Hematopoietic multipotent progenitor cell treated with erythropoietin and hydrocortisone succinate and interleukin-3 and kit ligand, for 8 days (in vitro differentiated cells): ENCODE data around the gene PPP6C.
"Not testable (repeated sequence)": the region's sequence is repeated elsewhere in the genome, so short reads cannot be mapped to it uniquely, and the experiment has no call there.

Source experiments
- DNase-seq: peaks from one replicate; pipeline ENCODE4 v3.0.0-alpha.2; 2015

PPP6C gene

DNA sequence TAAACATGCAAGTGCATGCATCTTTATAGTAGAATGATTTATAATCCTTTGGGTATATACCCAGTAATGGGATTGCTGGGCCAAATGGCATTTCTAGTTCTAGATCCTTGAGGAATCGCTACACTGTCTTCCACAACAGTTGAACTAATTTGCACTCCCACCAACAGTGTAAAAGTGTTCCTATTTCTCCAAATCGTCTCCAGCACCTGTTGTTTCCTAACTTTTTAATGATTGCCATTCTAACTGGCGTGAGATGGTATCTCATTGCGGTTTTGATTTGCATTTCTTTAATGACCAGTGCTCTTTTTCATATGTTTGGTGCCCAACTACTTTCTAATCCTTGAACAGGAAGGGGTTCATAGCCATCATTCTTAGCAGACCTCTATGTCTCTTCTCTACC, 7.8 kb downstream of the PPP6C start:
- DNase-seq: not testable (repeated sequence)

DNA sequence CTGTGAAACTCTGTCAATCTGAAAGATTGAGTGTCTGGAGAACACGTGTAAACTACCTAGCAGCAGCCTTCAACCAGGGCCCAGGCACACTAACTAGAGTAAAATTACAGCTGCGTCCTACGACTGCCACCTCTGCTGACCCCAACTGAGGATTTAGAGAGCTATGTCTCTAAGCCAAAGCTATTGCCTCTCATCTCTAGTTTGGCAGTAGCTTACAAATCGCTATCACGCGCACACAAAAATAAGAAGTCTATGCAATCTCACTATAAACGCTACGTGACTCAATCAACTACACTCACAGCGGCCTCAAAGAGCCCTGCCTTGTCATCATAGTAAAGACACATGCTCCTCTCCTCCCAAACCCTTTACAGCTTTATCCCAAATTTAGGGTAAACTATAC, 8.7 kb downstream of the PPP6C start:
- no peak for DNase-seq

DNA sequence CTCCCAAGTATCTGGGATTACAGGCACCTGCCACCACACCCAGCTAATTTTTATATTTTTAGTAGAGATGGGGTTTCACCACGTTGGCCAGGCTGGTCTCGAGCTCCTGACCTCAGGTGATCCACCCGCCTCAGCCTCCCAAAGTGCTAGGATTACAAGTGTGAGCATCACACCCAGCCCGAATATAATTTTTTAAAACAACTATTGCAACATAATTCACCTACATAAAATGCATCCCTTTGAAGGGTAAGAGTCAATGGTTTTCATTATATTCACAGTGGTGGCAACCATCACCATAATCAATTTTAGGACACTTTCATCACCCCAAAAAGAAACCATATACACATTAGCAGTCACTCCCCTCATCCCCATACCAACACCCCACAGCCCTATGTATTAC, 9.8 kb downstream of the PPP6C start:
- DNase-seq: not testable (repeated sequence)

DNA sequence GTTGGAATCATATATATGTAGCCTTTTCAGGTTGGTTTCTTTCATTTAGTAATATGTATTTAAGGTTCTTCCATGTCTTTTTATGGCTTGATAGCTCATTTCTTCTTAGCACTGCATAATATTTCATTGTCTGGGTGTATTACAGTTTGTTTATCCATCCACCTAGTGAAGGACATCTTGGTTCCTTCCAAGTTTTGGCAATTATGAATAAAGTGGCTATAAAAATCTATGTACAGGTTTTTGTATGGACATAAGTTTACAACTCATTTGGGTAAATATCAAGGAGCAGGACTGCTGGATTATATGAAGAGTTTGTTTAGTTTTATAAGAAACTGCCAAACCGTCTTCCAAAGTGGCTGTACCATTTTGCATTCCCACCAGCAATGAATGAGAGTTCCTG, 11.7 kb downstream of the PPP6C start:
- no peak for DNase-seq

DNA sequence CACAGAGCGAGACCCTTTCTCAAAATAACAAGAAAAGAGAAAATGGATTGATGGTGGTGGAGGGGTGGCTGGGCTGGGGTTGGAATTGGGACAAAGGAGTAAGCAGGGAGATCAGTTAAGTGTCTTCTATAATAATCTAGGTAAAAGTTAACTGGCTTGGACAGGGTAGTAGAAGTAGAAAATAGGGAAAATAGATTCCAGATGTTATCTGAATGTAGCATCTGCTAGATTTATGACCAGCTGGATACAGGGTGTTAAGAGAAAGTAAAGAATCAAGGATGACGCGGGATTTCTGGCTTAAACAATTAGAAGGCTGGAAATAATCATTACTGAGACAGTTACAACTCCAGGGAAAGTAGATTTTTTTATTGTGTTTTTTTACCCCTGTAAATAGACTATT, 13.0 kb downstream of the PPP6C start:
- DNase-seq: no peak

DNA sequence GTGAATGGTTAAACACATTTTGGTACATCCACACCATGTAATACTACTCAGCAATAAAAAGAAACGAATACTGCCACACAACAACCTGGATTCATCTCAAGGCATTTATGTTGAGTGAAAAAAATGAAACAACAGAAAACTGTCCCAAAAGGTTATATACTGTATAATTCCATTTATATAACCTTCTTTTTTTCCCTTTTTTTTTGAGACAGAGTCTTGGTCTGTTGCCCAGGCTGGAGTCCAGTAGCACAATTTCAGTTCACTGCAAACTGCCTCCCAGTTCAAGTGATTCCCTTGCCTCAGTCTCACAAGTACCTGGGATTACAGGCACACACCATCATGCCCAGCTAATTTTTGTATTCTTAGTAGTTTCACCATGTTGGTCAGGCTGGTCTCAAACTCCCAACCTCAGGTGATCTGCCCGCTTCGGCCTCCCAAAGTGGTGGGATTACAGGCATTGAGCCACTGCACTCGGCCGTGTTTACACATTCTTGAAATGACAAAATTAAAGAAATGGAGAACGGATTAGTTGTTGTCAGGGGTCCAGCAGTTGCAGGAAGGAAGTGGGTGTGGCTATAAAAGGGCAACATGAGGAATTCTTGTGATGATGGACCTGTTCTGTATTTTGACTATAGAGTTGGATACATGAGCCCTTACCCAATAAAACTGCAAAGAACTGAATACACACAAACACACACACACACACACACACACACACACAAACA, 17.4 kb downstream of the PPP6C start:
- no peak for DNase-seq

DNA sequence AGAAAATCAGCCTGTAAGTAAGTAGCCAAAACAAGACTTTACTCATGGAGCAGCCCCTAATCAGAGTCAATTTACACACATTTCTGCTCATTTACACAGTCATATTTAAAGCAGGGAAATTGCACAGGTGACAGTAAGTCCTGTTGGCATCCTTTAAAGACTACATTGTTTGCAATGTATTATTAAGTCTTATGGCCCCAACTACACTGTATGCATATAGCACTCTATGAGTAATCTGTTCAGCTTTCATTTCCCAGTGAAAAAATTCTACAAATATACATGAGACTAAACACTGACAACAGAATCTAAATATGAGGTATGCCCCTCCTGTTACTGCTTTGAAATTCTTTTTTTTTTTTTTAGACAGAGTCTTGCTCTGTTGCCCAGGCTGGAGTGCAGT, 19.7 kb downstream of the PPP6C start:
- DNase-seq: no peak

DNA sequence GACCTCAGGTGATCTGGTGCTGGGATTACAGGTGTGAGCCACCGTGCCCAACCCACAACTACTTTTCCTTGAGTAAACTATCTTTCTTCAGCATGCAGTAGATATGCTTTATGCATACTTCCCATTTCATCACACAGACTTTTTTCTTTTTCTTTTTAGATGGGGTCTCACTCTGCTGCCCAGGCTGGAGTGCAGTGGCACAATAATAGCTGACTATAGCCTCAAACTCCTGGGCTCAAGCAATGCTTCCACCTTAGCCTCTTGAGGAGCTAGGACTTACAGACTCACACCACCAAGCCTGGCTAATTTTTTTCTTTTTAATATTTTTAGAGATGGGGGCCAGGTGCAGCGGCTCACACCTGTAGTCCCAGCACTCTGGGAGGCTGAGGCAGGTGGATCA, 22.8 kb downstream of the PPP6C start:
- DNase-seq: no peak

DNA sequence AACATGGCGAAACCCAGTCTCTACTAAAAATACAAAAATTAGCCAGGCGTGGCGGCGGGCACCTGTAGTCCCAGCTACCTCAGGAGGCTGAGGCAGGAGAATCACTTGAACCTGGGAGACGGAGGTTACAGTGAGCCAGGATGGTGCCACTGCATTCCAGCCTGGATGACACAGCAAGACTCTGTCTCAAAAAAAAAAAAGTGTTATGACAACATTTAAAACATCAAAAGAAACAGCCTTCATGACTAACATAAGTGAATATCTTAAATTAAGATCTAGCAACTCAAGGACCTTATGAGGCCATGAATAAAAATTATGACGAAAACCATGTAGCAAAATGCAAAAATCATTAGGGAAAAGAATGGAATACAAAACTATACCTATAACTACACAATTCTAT, 26.7 kb downstream of the PPP6C start:
- not testable (repeated sequence) for DNase-seq

DNA sequence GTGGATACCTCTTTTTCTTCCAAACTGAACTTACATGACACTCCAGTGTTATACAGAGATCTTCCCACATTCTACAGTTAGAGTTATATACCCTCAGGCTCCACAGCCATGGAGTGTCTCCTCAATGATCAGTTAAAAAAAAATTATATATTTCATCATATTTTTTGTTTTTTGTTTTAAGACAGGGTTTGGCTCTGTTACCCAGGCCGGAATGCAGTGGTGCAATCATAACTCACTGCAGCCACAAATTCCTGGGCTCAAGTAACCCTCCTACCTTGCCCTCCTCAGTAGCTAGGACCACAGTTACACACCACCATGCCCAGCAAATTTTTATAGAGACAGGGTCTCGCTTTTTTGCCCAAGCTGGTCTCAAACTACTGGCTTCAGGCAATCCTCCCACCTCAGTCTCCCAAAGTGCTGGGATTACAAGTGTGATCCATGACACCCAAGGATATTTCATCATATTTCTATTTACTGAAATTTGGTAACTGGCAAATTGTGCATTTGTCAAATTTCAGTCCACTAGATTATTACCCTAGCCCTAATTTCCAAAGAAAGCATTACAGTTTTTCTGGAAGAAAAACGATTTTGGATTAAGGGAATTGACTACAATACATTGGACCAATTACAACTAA, 28.2 kb downstream of the PPP6C start:
- DNase-seq: no peak

DNA sequence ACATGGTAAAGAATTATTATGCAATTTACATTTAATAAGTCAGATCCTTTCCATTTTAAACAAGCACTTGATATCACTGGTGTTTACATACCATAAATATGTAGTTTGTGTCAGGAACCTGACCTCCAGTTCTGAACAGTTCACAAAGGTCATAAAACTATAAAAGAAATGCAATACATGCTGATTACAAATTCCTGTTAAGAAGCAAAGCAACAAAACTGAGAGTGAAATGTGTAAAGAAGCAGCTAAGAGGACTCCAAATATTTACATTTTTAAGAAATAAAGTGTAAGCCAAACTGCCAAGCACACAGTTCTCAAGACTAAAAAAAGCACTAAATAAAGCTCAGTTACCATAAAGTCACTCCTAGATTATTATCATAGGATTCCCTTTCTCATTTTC, 28.9 kb downstream of the PPP6C start:
- no peak for DNase-seq

DNA sequence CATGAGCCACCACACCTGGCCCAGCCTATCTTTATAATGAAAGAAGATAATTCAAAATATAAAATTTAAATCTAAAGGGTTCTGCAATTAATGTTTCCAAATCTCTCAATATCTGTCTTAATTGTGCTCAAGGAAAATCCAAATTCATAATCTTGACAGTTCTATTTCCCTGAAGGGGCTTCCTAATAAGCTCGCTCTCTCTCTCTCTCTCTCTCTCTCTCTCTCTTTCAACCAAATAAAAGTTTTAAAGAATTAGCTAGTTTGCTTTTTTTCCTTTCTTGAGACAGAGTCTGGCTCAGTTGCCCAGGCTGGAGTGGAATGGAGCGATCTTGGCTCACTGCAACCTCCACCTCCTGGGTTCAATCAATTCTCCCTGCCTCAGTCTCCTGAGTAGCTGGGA, 33.1 kb downstream of the PPP6C start:
- DNase-seq: no peak

DNA sequence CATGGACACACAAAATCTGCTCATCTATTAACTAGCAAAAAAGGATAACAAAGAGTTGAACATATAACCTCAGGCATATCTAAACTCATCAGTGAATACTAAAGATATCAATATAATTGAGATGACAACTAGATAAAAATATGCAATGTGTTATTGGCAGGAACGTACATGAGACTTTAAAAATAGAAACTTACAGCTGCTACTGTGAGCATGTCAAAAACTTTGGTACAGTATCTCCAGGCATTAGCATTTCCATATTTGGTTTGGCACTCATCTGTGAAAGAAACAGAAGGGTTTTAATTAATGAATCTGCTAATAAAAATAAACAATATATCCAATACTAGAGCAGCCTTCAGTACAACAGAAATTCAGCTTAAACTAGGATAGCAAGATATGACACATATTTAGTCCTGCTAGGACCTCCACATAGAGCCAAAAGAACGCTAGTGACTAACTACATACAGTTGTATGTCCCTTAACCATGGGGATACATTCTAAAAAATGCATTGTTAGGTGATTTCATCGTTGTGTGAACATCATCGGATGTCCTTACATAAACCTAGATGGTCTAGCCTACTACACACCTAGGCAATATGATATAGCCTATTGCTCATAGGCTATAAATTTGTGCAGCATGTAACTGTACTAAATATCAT, 35.8 kb downstream of the PPP6C start:
- DNase-seq: no peak

DNA sequence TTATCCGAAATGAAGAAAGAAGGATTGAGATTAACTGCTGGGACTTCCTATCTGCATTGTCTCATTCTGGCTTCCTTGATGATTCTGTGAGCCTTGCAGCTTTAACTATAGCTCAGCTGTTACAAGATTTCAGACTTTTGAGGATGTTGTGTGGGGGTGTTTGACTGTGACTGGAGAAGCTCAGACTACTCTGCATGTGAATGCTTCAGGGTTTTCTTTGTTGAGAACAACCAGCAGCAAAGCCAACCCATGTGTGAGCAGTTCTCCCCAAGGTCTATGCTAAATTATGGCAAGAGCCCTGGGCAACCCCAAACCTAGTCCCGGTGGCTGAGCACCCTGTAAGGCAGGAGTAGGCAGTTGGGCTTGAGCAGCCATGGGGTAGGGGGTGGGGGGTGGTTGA, 37.9 kb downstream of the PPP6C start:
- no peak for DNase-seq

DNA sequence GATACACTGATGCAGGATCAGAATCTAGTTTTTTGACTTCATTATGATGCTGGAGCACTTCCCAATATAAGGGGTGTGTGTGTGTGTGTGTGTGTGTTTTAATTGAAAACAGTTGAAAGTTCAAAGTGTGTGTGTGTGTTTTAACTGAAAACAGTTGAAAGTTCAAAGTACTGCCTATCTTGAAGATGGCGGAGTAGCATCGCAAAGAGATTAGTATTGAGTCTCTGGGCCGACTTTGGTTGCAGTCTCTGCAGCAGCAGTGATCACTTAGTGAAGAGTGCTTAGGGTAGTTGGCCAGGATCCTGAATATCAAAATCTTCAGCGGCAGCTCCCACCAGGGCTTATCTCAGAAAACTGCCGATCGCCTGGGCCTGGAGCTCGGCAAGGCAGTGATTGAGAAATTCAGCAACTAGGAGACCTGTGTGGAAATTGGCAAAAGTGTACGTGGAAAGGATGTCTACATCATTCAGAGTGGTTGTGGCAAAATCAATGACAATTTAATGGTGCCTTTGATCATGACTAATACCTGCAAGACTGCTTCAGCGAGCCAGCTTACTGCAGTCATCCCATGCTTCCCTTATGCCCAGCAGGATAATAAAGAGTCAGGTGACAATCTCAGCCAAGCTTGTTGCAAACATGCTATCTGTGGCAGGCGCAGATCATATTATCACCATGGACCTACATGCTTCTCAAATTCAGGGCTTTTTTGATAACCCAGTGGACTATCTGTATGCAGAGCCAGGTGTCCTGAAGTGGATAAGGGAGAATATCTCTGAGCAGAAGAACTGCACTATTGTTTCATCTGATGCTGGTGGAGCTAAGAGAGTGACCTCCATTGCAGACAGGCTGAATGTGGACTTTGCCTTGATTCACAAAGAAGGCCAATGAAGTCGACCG, 39.0 kb downstream of the PPP6C start:
- peak; percentile 52 for DNase-seq

DNA sequence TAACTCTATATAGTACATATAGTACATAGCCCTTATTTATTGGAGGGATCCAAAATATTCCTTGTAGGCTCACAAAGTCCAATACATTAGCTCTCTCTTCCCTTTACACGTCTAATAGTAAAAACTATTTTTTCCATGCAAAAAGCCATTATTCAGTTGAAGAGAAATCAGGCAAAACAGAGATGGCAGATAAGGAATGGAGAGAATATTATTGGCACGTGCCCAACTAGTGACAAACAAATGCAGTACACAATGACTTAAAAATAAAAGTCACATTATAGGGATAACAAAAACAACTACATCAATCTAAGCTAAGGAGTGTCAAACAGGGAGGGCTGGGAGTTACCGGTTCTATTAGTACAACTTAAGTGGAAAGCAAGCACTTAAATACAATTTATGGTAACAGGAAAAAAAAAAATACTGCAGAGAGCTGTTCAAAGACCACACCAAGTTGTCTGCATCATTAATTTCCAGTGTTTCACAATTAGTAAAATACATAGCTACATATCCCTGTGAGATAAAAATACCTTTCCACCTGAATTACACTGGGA, 42.1 kb downstream of the PPP6C start:
- DNase-seq: peak; percentile 38

DNA sequence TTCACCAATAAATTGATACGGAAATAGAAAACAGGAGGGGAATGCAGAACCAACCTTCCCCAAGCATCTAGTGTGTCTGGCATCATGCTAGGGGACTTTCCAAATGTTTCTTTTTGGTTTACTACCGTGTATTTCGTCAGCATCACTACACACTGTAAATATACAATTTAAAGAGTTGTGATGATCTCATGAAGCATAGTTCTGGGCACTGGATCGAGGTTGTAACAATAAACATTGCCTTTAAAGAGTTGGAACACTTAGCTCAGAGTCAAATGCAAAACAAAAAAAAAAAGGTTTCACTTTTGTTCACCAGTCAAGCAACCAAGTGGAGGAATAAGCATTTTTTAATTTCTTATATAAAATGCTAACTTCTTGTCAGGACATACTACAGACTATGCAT, 43.4 kb downstream of the PPP6C start:
- DNase-seq: no peak

DNA sequence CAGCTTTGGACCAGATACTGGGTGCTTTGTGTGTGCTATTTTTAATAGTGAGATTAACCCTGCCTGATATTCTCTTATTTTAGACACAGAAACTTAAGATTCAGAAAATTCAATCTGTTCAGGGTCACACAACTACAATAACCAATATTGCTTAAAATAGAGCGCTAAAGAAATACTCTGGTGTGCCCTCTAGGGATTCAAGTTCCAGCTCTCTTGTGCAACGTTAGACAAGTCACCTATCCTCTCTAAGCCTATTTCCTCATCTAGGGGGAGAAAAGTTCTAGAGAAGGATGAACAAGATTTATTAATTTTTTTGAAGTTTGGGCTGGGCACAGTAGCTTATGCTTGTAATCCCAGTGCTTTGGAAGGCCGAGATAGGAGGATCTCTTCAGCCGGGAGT, 44.2 kb downstream of the PPP6C start:
- DNase-seq: no peak

DNA sequence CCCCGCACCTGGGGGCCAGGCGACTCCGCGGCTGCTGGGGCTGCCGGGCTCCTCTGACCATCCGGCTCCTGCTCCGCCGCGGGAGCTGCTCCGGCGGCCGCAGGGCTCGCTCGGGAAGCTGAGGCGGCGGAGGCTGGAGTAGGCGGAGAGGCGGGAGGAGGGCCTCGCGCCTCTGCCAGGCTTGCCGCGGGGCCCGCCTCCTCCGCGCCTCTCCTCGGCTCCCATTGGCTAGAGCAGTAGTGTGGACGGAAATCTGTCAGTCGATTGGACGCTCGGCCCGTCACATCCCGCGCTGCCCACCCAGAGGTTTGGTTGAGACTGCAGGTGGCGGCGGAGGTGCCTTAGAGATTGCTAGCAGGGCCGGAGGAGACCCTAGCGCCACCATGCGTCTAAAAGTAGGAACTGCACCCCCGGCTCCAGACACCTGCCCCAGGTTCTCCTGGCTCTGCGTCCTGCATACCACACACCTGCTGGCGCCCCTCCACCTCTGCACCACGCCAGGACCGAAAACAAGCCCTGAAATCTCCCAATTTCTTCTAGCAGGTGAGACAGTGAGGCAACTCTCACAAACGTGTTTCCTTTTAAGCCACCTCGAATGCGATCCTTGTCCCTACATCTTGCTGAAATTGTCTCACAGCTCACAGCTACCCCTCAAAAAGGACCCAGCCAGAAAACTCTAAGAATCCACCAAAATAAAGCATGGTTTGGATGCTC, 46.1 kb downstream of the PPP6C start, which contains the start of gene SCAI:
SCAI (minus strand) TSS at position 152 of the 714 bp plus-strand sequence; CDS start at position 61, 91 bp downstream.
- DNase-seq: peak; percentile 99

DNA sequence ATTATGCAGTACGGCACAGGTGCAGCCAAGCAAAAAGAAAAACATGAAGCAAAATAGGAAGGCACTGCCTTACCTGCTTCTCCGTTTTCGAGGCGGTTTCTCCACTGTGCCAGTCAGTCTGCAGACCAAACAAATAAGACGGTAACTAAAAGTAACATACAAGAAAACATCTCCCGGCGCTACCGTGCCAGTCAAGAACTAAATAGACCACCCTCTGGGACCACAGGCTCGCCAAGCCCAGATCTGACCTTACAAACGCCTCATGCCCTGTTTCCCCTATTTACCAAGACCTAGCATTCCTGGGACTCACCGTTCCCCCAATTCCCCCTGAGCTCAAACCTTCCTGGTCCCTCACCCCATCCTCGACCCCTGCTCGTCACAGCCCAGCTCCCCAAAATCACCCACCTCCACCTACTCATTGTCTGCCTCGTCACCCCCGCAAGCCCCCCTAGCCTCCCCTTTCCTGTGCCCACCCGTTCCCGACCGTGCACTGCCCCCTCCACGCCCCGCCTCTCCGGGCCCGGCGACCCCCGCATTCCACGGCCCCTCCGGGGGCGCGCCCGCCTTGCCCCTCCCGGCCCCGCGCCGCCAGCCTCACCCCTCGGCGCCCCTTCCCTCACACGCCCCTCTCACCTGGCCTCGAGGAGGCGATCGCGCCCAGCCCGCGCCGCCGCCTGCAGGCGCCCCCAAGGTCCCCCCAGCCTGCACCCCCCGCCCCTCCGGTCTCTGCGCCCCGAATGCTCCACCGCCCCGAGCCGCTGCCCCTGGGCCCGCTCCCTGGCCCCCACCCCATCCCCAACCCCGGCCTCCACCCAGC, 46.8 kb downstream of the PPP6C start:
- no peak for DNase-seq

DNA sequence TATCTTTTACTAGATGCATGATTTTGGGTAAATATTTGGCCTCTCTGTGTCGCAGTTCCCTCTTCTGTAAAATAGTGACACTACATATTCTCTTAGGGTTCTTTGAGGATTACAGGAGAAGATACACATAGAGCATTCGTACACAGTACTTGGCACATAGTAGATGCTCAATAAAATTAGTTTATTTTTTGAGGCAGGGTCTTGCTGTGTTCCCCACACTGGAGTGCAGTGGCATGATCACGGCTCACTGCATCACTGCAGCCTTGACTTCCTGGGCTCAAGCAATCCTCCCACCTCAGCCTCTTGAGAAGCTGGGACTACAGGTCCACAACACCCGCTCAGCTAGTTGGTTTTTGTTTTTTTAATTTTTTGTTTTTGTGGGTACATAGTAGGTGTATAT, 47.9 kb downstream of the PPP6C start:
- no peak for DNase-seq
